IgD-negative memory B cell (primary cell): ENCODE measurements around the gene HES3. TPM values are rescaled to one million over a fixed set of nuclear protein-coding genes. Genes with fewer than 3 reads are reported as not detected.

Source experiments
- H3K27ac Mint-ChIP-seq, 3 donors: one replicate each; pipeline ENCODE4 v1.8.0; 2020 to 2022; ENCODE audit warnings: mild to moderate bottlenecking in 3 of 3, mixed read lengths in 3 of 3, moderate library complexity in 1 of 3
- H3K27me3 Mint-ChIP-seq: one replicate; pipeline ENCODE4 v1.8.0; 2021; ENCODE audit warnings: mixed read lengths
- H3K36me3 Mint-ChIP-seq: one replicate; pipeline ENCODE4 v1.8.0; 2020; ENCODE audit warnings: mild to moderate bottlenecking, mixed read lengths
- H3K4me1 Mint-ChIP-seq, 3 donors: one replicate each; pipeline ENCODE4 v1.8.0; 2020 to 2022; ENCODE audit warnings: mixed read lengths in 3 of 3, mild to moderate bottlenecking in 1 of 3
- H3K4me3 Mint-ChIP-seq, 4 donors: one replicate each; pipeline ENCODE4 v1.8.0; 2020 to 2022; ENCODE audit warnings: mild to moderate bottlenecking in 4 of 4, mixed read lengths in 4 of 4, moderate library complexity in 3 of 4
- H3K9me3 Mint-ChIP-seq, 3 donors: one replicate each; pipeline ENCODE4 v1.8.0; 2020 to 2021; ENCODE audit warnings: mixed read lengths in 3 of 3, mild to moderate bottlenecking in 1 of 3
- polyA plus RNA-seq: library from polyadenylated mRNA; unstranded; fragments of 300-500 nt; fragmentation: Illumina TruSeq; gene quantifications from one replicate; pipeline ENCODE4 v1.2.3, GENCODE V29; 2021

The HES3 gene
- polyA plus RNA-seq, 1 donor from 2014 or later: not detected

GRCh38 chr1:6259491-6260362 lies 15.7 kb downstream of the HES3 start:
- Mint-ChIP-seq H3K27ac (no peak overlapping the region), H3K9me3 (no peaks in the 10 kb centered on the region), H3K4me3 (peak overlapping the region; percentile 68 to 80 (median 76)), H3K36me3 (peaks cover 2% of the 10 kb centered on the region), H3K27me3 (peaks cover 10% of the 10 kb centered on the region), H3K4me1 (peaks cover 0 to 4% (median 2%) of the 10 kb centered on the region in 3 donors)

- Mint-ChIP-seq H3K4me3 (no peak overlapping the region), H3K27me3 (peaks cover 10% of the 10 kb centered on the region)
Measured at GRCh38 chr1:6260433-6260934, 16.5 kb downstream of the HES3 start.

GRCh38 chr1:6260961-6261614 lies 17.1 kb downstream of the HES3 start, which contains the start of gene GPR153:
GPR153 (minus strand) TSS chr1:6261098; CDS start chr1:6254905, 6,193 bp downstream.
- peak within 1 kb of the TSS; percentile 68 to 87 (median 82) for H3K4me3 Mint-ChIP-seq
- H3K9me3 Mint-ChIP-seq: no peaks in the 10 kb centered on the region
- H3K27me3 Mint-ChIP-seq: peaks cover 10% of the 10 kb centered on the region
- peaks cover 0 to 4% (median 2%) of the 10 kb centered on the region in 3 donors for H3K4me1 Mint-ChIP-seq
- no peak within 1 kb of the TSS for H3K27ac Mint-ChIP-seq
- H3K36me3 Mint-ChIP-seq: peaks cover 2% of the 10 kb centered on the region

More at GRCh38 chr1:6260433-6260934, 16.5 kb downstream of the HES3 start:
- H3K36me3 Mint-ChIP-seq: peaks cover 2% of the 10 kb centered on the region
- no peak overlapping the region for H3K27ac Mint-ChIP-seq
- H3K9me3 Mint-ChIP-seq: no peaks in the 10 kb centered on the region
- peaks cover 0 to 4% (median 2%) of the 10 kb centered on the region in 3 donors for H3K4me1 Mint-ChIP-seq

GRCh38 chr1:6261615-6261995 lies 17.6 kb downstream of the HES3 start:
- peaks cover 0 to 4% (median 2%) of the 10 kb centered on the region in 3 donors for H3K4me1 Mint-ChIP-seq
- H3K27me3 Mint-ChIP-seq: peaks cover 9% of the 10 kb centered on the region
- H3K36me3 Mint-ChIP-seq: peaks cover 2% of the 10 kb centered on the region
- H3K4me3 Mint-ChIP-seq: peak overlapping the region; percentile 48 to 87 (median 78)
- no peaks in the 10 kb centered on the region for H3K9me3 Mint-ChIP-seq
- H3K27ac Mint-ChIP-seq: no peak overlapping the region

GRCh38 chr1:6262555-6263420 lies 18.8 kb downstream of the HES3 start:
- H3K4me3 Mint-ChIP-seq: peak overlapping the region in 1 of 4 donors; percentile 48
- peaks cover 2% of the 10 kb centered on the region for H3K36me3 Mint-ChIP-seq
- peaks cover 9% of the 10 kb centered on the region for H3K27me3 Mint-ChIP-seq
- no peak overlapping the region for H3K27ac Mint-ChIP-seq
- no peaks in the 10 kb centered on the region for H3K9me3 Mint-ChIP-seq
- H3K4me1 Mint-ChIP-seq: peaks cover 0 to 4% (median 2%) of the 10 kb centered on the region in 3 donors

GRCh38 chr1:6263716-6264115 lies 19.7 kb downstream of the HES3 start:
- Mint-ChIP-seq H3K36me3 (peaks cover 2% of the 10 kb centered on the region), H3K27me3 (peaks cover 9% of the 10 kb centered on the region), H3K27ac (no peak overlapping the region), H3K4me1 (peaks cover 0 to 4% (median 2%) of the 10 kb centered on the region in 3 donors), H3K4me3 (no peak overlapping the region), H3K9me3 (no peaks in the 10 kb centered on the region)

GRCh38 chr1:6265151-6265550 lies 21.2 kb downstream of the HES3 start:
- no peaks in the 10 kb centered on the region for H3K9me3 Mint-ChIP-seq
- no peaks in the 10 kb centered on the region for H3K27me3 Mint-ChIP-seq
- H3K36me3 Mint-ChIP-seq: peaks cover 2% of the 10 kb centered on the region
- H3K4me3 Mint-ChIP-seq: no peak overlapping the region
- H3K27ac Mint-ChIP-seq: no peak overlapping the region
- H3K4me1 Mint-ChIP-seq: peaks cover 0 to 2% (median 0%) of the 10 kb centered on the region in 3 donors

GRCh38 chr1:6266641-6267040 lies 22.7 kb downstream of the HES3 start:
- Mint-ChIP-seq H3K36me3 (peaks cover 2% of the 10 kb centered on the region), H3K9me3 (no peaks in the 10 kb centered on the region)

GRCh38 chr1:6267686-6268322 lies 23.8 kb downstream of the HES3 start:
- Mint-ChIP-seq H3K9me3 (no peaks in the 10 kb centered on the region), H3K27ac (no peak overlapping the region), H3K27me3 (no peaks in the 10 kb centered on the region), H3K4me3 (no peak overlapping the region), H3K4me1 (no peaks in the 10 kb centered on the region), H3K36me3 (peaks cover 2% of the 10 kb centered on the region)

More at GRCh38 chr1:6266641-6267040, 22.7 kb downstream of the HES3 start:
- Mint-ChIP-seq H3K27me3 (no peaks in the 10 kb centered on the region), H3K27ac (peak overlapping the region in 1 of 3 donors; percentile 59), H3K4me1 (peaks cover 0 to 2% (median 0%) of the 10 kb centered on the region in 3 donors), H3K4me3 (no peak overlapping the region)

GRCh38 chr1:6268415-6268814 lies 24.4 kb downstream of the HES3 start:
- H3K4me1 Mint-ChIP-seq: no peaks in the 10 kb centered on the region
- H3K27me3 Mint-ChIP-seq: no peaks in the 10 kb centered on the region
- no peak overlapping the region for H3K27ac Mint-ChIP-seq
- no peak overlapping the region for H3K4me3 Mint-ChIP-seq
- no peaks in the 10 kb centered on the region for H3K9me3 Mint-ChIP-seq
- H3K36me3 Mint-ChIP-seq: peaks cover 2% of the 10 kb centered on the region

- no peak overlapping the region for H3K4me3 Mint-ChIP-seq
- no peaks in the 10 kb centered on the region for H3K4me1 Mint-ChIP-seq
- H3K36me3 Mint-ChIP-seq: no peaks in the 10 kb centered on the region
- no peaks in the 10 kb centered on the region for H3K27me3 Mint-ChIP-seq
- no peak overlapping the region for H3K27ac Mint-ChIP-seq
- no peaks in the 10 kb centered on the region for H3K9me3 Mint-ChIP-seq
Measured at GRCh38 chr1:6269296-6269695, 25.3 kb downstream of the HES3 start.

- H3K4me1 Mint-ChIP-seq: no peaks in the 10 kb centered on the region
- no peaks in the 10 kb centered on the region for H3K36me3 Mint-ChIP-seq
- H3K4me3 Mint-ChIP-seq: no peak overlapping the region
- no peaks in the 10 kb centered on the region for H3K27me3 Mint-ChIP-seq
- no peaks in the 10 kb centered on the region for H3K9me3 Mint-ChIP-seq
- H3K27ac Mint-ChIP-seq: no peak overlapping the region
Measured at GRCh38 chr1:6269720-6270400, 25.9 kb downstream of the HES3 start.

- Mint-ChIP-seq H3K4me1 (no peaks in the 10 kb centered on the region), H3K27ac (no peak overlapping the region), H3K4me3 (no peak overlapping the region), H3K27me3 (no peaks in the 10 kb centered on the region), H3K36me3 (no peaks in the 10 kb centered on the region), H3K9me3 (no peaks in the 10 kb centered on the region)
Measured at GRCh38 chr1:6270401-6270800, 26.4 kb downstream of the HES3 start.

GRCh38 chr1:6271006-6271405 lies 27.0 kb downstream of the HES3 start:
- Mint-ChIP-seq H3K27ac (no peak overlapping the region), H3K4me3 (no peak overlapping the region), H3K27me3 (no peaks in the 10 kb centered on the region), H3K36me3 (no peaks in the 10 kb centered on the region), H3K4me1 (no peaks in the 10 kb centered on the region), H3K9me3 (no peaks in the 10 kb centered on the region)
